H1 (cell line): ENCODE data around the gene DAND5. TPM values are rescaled to one million over a fixed set of nuclear protein-coding genes. Genes with fewer than 3 reads are reported as not detected.

Experiments
- CTCF ChIA-PET: fragments of 300-600 bp; sonication (Branson Sonifier 250); formaldehyde crosslinking; loops from one replicate; lab custom pipeline; 2021; ENCODE audit not compliant: partially characterized antibody; lab: Charles Lee
- POLR2A ChIA-PET: fragments of 300-600 bp; sonication (Branson Sonifier 250); formaldehyde crosslinking; loops from one replicate; lab custom pipeline; 2021; ENCODE audit warnings: inconsistent platforms; ENCODE audit not compliant: partially characterized antibody; lab: Charles Lee
- DNase-seq, 2 experiments: peaks; one replicate each; pipeline versions ENCODE4 v3.0.0 to v3.0.0-alpha.2; 2010 to 2022; ENCODE audit warnings: low spot score in 2 of 2, low read depth in 1 of 2, mixed read lengths in 1 of 2
- FAIRE-seq: peaks from 2 replicates; lab custom pipeline; 2011; peaks lifted over from hg19 to GRCh38; lab: Jason Lieb, UNC
- H2AFZ ChIP-seq: 2 replicates; pipeline ENCODE4 v1.8.1; 2012; ENCODE audit warnings: low read length, inconsistent platforms
- H2AK5ac ChIP-seq: 2 replicates; pipeline ENCODE4 v1.6.1; 2013; ENCODE audit warnings: low read depth, low read length
- H2BK120ac ChIP-seq: replicated peaks from 2 replicates; pipeline ENCODE3; 2013; ENCODE audit warnings: low read depth, low read length, inconsistent platforms
- H2BK12ac ChIP-seq: 2 replicates; pipeline ENCODE4 v1.6.1; 2013; ENCODE audit warnings: low read depth, low read length
- H2BK15ac ChIP-seq: 2 replicates; pipeline ENCODE4 v1.6.1; 2013; ENCODE audit warnings: low read length
- H2BK20ac ChIP-seq: 2 replicates; pipeline ENCODE4 v1.6.1; 2013; ENCODE audit warnings: low read length
- H2BK5ac ChIP-seq: 2 replicates; pipeline ENCODE4 v1.6.1; 2013; ENCODE audit warnings: low read depth, low read length
- H3K14ac ChIP-seq: 2 replicates; pipeline ENCODE4 v1.6.1; 2013; ENCODE audit warnings: inconsistent platforms; ENCODE audit not compliant: insufficient read length
- H3K18ac ChIP-seq: 2 replicates; pipeline ENCODE4 v1.6.1; 2013; ENCODE audit warnings: low read length; ENCODE audit errors: extremely low read depth
- H3K23ac ChIP-seq: 2 replicates; pipeline ENCODE4 v1.6.1; 2013; ENCODE audit warnings: inconsistent platforms; ENCODE audit not compliant: insufficient read length
- H3K23me2 ChIP-seq: 2 replicates; pipeline ENCODE4 v1.6.1; 2013; ENCODE audit warnings: low read depth, low read length
- H3K27ac ChIP-seq: 2 replicates; pipeline ENCODE4 v1.6.1; 2011; ENCODE audit warnings: low read depth, low read length, inconsistent platforms
- H3K27me3 ChIP-seq, 4 experiments: replicated peaks in 1 of 4; 1 replicate in 1 of 4; 2 replicates in 3 of 4; pipeline versions ENCODE4 v1.6.1 to v1.8.1; 2011 to 2013; ENCODE audit warnings: low read length in 3 of 4, mild to moderate bottlenecking in 3 of 4, inconsistent platforms in 2 of 4, mixed read lengths in 2 of 4, moderate library complexity in 1 of 4; ENCODE audit not compliant: control insufficient read depth in 3 of 4, insufficient read depth in 3 of 4; ENCODE audit errors: extremely low read depth in 1 of 4
- H3K36me3 ChIP-seq, 4 experiments: 2 replicates each; pipeline versions ENCODE4 v1.6.1 to v1.8.1; 2011 to 2013; ENCODE audit warnings: mild to moderate bottlenecking in 4 of 4, low read length in 3 of 4, moderate library complexity in 2 of 4, control low read depth in 1 of 4, inconsistent platforms in 1 of 4; ENCODE audit not compliant: insufficient read depth in 4 of 4, control insufficient read depth in 2 of 4
- H3K4ac ChIP-seq: replicated peaks from 2 replicates; pipeline ENCODE3; 2013; ENCODE audit warnings: low read length, low read depth, mixed read lengths, inconsistent platforms; ENCODE audit not compliant: insufficient read length
- H3K4me1 ChIP-seq, 4 experiments: replicated peaks in 1 of 4; 1 replicate in 1 of 4; 2 replicates in 3 of 4; pipeline versions ENCODE4 v1.6.1 to v1.8.1; 2011 to 2013; ENCODE audit warnings: low read length in 3 of 4, inconsistent platforms in 2 of 4, mixed read lengths in 1 of 4; ENCODE audit not compliant: insufficient read depth in 4 of 4, control insufficient read depth in 3 of 4
- H3K4me2 ChIP-seq, 2 experiments: 2 replicates each; pipeline versions ENCODE4 v1.6.1 to v1.8.1; 2011 to 2013; ENCODE audit warnings: low read depth in 2 of 2, low read length in 2 of 2, control low read depth in 1 of 2, inconsistent platforms in 1 of 2, mild to moderate bottlenecking in 1 of 2; ENCODE audit not compliant: insufficient read depth in 1 of 2
- H3K4me3 ChIP-seq, 4 experiments: fragments of 200-600, 300-600 bp in 1 of 4; sonication (generic), shearing (Covaris generic), sonication (Bioruptor Twin) in 1 of 4; 2 replicates each; pipeline versions ENCODE4 v1.5.1 to v1.8.1; 2011 to 2016; ENCODE audit warnings: low read length in 4 of 4, low read depth in 3 of 4, control low read depth in 2 of 4, inconsistent platforms in 2 of 4, mild to moderate bottlenecking in 2 of 4, mixed read lengths in 1 of 4, moderate library complexity in 1 of 4; ENCODE audit not compliant: insufficient read depth in 2 of 4; ENCODE audit errors: extremely low read depth in 1 of 4
- H3K56ac ChIP-seq: replicated peaks from 2 replicates; pipeline ENCODE3; 2013; ENCODE audit warnings: low read depth, mild to moderate bottlenecking, mixed read lengths, low read length, inconsistent platforms; ENCODE audit not compliant: insufficient read length
- H3K79me1 ChIP-seq: 2 replicates; pipeline ENCODE4 v1.6.1; 2013; ENCODE audit warnings: low read depth, low read length, control low read depth
- H3K79me2 ChIP-seq, 2 experiments: 2 replicates each; pipeline versions ENCODE4 v1.6.1 to v1.8.1; 2012 to 2013; ENCODE audit warnings: low read length in 2 of 2, mild to moderate bottlenecking in 2 of 2, inconsistent platforms in 1 of 2; ENCODE audit not compliant: insufficient read depth in 2 of 2, control insufficient read depth in 1 of 2
- H3K9ac ChIP-seq, 4 experiments: replicated peaks in 1 of 4; 1 replicate in 1 of 4; 2 replicates in 3 of 4; pipeline versions ENCODE4 v1.6.1 to v1.8.1; 2011 to 2013; ENCODE audit warnings: low read depth in 3 of 4, low read length in 3 of 4, control low read depth in 2 of 4, mild to moderate bottlenecking in 2 of 4, moderate library complexity in 2 of 4, inconsistent platforms in 1 of 4; ENCODE audit errors: extremely low read depth in 1 of 4
- H3K9me3 ChIP-seq, 2 experiments: 2 replicates each; pipeline versions ENCODE4 v1.6.1 to v1.8.1; 2012 to 2013; ENCODE audit warnings: mild to moderate bottlenecking in 2 of 2, moderate library complexity in 2 of 2, control low read depth in 1 of 2, inconsistent platforms in 1 of 2, low read depth in 1 of 2, low read length in 1 of 2, mixed read lengths in 1 of 2; ENCODE audit not compliant: insufficient read depth in 2 of 2
- H4K20me1 ChIP-seq, 2 experiments: replicated peaks in 1 of 2; 2 replicates each; pipeline versions ENCODE3 to v1.8.1; 2011 to 2013; ENCODE audit warnings: inconsistent platforms in 2 of 2, low read length in 2 of 2, mild to moderate bottlenecking in 1 of 2; ENCODE audit not compliant: insufficient read depth in 2 of 2, control insufficient read depth in 1 of 2
- H4K5ac ChIP-seq: 2 replicates; pipeline ENCODE4 v1.6.1; 2013; ENCODE audit warnings: low read length, low read depth, mixed read lengths, inconsistent platforms; ENCODE audit not compliant: insufficient read length
- H4K8ac ChIP-seq: 2 replicates; pipeline ENCODE4 v1.8.0; 2013; ENCODE audit warnings: mild to moderate bottlenecking, moderate library complexity, low read length, inconsistent platforms; ENCODE audit not compliant: insufficient read depth; ENCODE audit errors: extremely low read depth
- H4K91ac ChIP-seq: replicated peaks from 2 replicates; pipeline ENCODE3; 2013; ENCODE audit warnings: low read length, mixed read lengths, inconsistent platforms; ENCODE audit not compliant: insufficient read length
- CBX8 ChIP-seq: fragments of 300-800, 300-1000 bp; sonication (generic); IDR thresholded peaks from 2 replicates; pipeline ENCODE4 v1.7.1; 2016; ENCODE audit warnings: low read depth, low read length, borderline replicate concordance
- CEBPB ChIP-seq: IDR thresholded peaks from 2 replicates; pipeline ENCODE4 v1.6.1; 2012; ENCODE audit warnings: low read depth, low read length
- CHD1 ChIP-seq: IDR thresholded peaks from 2 replicates; pipeline ENCODE4 v1.6.1; 2012; ENCODE audit warnings: low read depth, low read length, improper control_type of control experiment
- CHD2 ChIP-seq: IDR thresholded peaks from 2 replicates; pipeline ENCODE4 v1.6.1; 2012; ENCODE audit warnings: low read length, improper control_type of control experiment
- EGR1 ChIP-seq: IDR thresholded peaks from 2 replicates; pipeline ENCODE4 v1.6.1; 2011; ENCODE audit warnings: low read depth, low read length, borderline replicate concordance
- MAFK ChIP-seq: IDR thresholded peaks from 2 replicates; pipeline ENCODE4 v1.6.1; 2012; ENCODE audit warnings: low read depth, mild to moderate bottlenecking, improper control_type of control experiment, low read length
- WGBS, 2 experiments: shearing (Covaris generic) in 1 of 2; methylation state at CpG; one replicate each; pipeline versions ENCODE4 v1.1.6 to v1.1.7; 2013 to 2015; ENCODE audit warnings: low lambda C conversion rate in 2 of 2, mixed read lengths in 2 of 2, inconsistent platforms in 1 of 2, low coverage in 1 of 2, missing lambda C conversion rate in 1 of 2; ENCODE audit not compliant: insufficient replicate concordance in 2 of 2, insufficient coverage in 1 of 2, insufficient read length in 1 of 2; ENCODE audit errors: extremely low coverage in 1 of 2, missing lambda C conversion rate in 1 of 2; 5-methylcytosine and 5-hydroxymethylcytosine counted together
- polyA plus RNA-seq, 7 experiments: library from polyadenylated mRNA; depleted of rRNA in 3 of 7; stranded (reverse) in 5 of 7; unstranded in 2 of 7; fragments of >200 nt in 5 of 7; fragments of 200-250 nt in 2 of 7; gene quantifications; 1 replicate in 5 of 7; 2 replicates in 1 of 7; 4 replicates in 1 of 7; pipeline versions ENCODE4 v1.2.1 to v1.2.3, GENCODE V29; 2011 to 2013; ENCODE audit warnings: missing spikeins in 2 of 7, mixed read lengths in 2 of 7
- total RNA-seq: library from RNA; stranded (reverse); fragmentation: NEBNext Ultra II Directional; extraction: Animal tissue kit (Norgen Biotek cat#: 25700); gene quantifications from 2 replicates; pipeline ENCODE4 v1.2.1, GENCODE V29; 2021

The DAND5 gene
- total and polyA plus RNA-seq, 2 of the 8 experiments (the other 6 are each of a cell fraction or from before 2014, with no cell fraction given) = 0.14 to 0.17 TPM

GRCh38 chr19:13013649-13014048, 44.3 kb downstream of the DAND5 start:
- H2BK120ac ChIP-seq = no peak overlapping the region
- H3K23ac ChIP-seq = no peak overlapping the region
- FAIRE-seq (no peak), DNase-seq (no peak)
- ChIA-PET CTCF (interaction anchor here (0.6 to 7.7 kb wide), 16 partner anchors 8 to 131 kb away, joined by 3 to 82 read pairs (median 6); no protein-coding TSS in a partner anchor), POLR2A (interaction anchor here (0.7 to 3.0 kb wide), 8 partner anchors 9 to 90 kb away, joined by 3 to 17 read pairs (median 4); partner anchors contain the start of gene NFIX)
- H3K18ac ChIP-seq = no peak overlapping the region; the same call in 1 of the 2 replicates
- no peaks in the 10 kb centered on the region for H3K79me2 ChIP-seq
- H3K4me1 ChIP-seq = peaks cover 7 to 44% (median 33%) of the 10 kb centered on the region in 4 experiments
- no peak overlapping the region for H3K9ac ChIP-seq
- H3K9me3 ChIP-seq = peaks cover 0 to 8% of the 10 kb centered on the region in 2 experiments; a peak in 2 of 4 replicates
- no peak overlapping the region for H3K4ac ChIP-seq
- H3K27me3 ChIP-seq = peaks cover 91 to 100% (median 99%) of the 10 kb centered on the region in 4 experiments
- no peak overlapping the region for H3K27ac ChIP-seq
- H3K4me3 ChIP-seq = peak overlapping the region in 1 of 4 experiments; percentile 37; a peak in 1 of 8 replicates
- no peak overlapping the region; the same call in 1 of the 2 replicates for H4K8ac ChIP-seq
- H4K20me1 ChIP-seq = peaks cover 2 to 23% of the 10 kb centered on the region in 2 experiments
- H3K36me3 ChIP-seq = peaks cover 0 to 5% (median 0%) of the 10 kb centered on the region in 4 experiments; a peak in 1 of 8 replicates
- WGBS, 2 experiments = 5% methylated on average over 20 of the region's 20 CpGs; no CpG with 5 or more reads in 1 of the 2 experiments
- H3K4me2 ChIP-seq = peak overlapping the region; percentile 7 to 77; a peak in 2 of 4 replicates
- H3K79me1 ChIP-seq = no peaks in the 10 kb centered on the region
- no peak overlapping the region for H4K5ac ChIP-seq
- H2BK15ac ChIP-seq = no peak overlapping the region
- 0 out of 2 replicates have a peak overlapping the region, but pooled peaks have one; percentile 61 for H2BK20ac ChIP-seq
- H3K56ac ChIP-seq = no peak overlapping the region
- H2AK5ac ChIP-seq = no peak overlapping the region
- H2BK5ac ChIP-seq = no peak overlapping the region
- H2BK12ac ChIP-seq = no peak overlapping the region
- no peak overlapping the region for H2AFZ ChIP-seq
- H4K91ac ChIP-seq = no peak overlapping the region
- H3K14ac ChIP-seq = no peak overlapping the region
- H3K23me2 ChIP-seq = peaks cover 2% of the 10 kb centered on the region; the same call in 1 of the 2 replicates
- no peak for TF ChIP-seq MAFK
- TF ChIP-seq CBX8 = 0 out of 2 replicates have a peak, but pooled peaks have one; percentile 88
- no peak for TF ChIP-seq EGR1
- TF ChIP-seq CHD1 = no peak
- TF ChIP-seq CEBPB = no peak
- no peak for TF ChIP-seq CHD2
